H7 (cell line): ENCODE measurements around the gene TSC22D3. TPM values are rescaled to one million over a fixed set of nuclear protein-coding genes. Genes with fewer than 3 reads are reported as not detected.
"Not testable (repeated sequence)": the region's sequence is repeated elsewhere in the genome, so short reads cannot be mapped to it uniquely, and the experiment has no call there.

Experiments used
- DNase-seq: peaks from one replicate; pipeline ENCODE4 v3.0.0; 2012
- H3K27me3 ChIP-seq: 2 replicates; pipeline ENCODE4 v1.6.0; 2011; ENCODE audit warnings: mild to moderate bottlenecking, low read length; ENCODE audit not compliant: control insufficient read depth, insufficient read depth
- H3K36me3 ChIP-seq: replicated peaks from 2 replicates; pipeline ENCODE4 v1.5.1; 2011; ENCODE audit warnings: low read length; ENCODE audit not compliant: control insufficient read depth, insufficient read depth
- H3K4me3 ChIP-seq: 2 replicates; pipeline ENCODE4 v1.5.1; 2011; ENCODE audit warnings: low read depth, mild to moderate bottlenecking, control low read depth, low read length, moderate library complexity; ENCODE audit not compliant: insufficient read depth
- total RNA-seq: library from RNA; depleted of rRNA; stranded (reverse); fragments of >200 nt; shearing (Covaris generic); gene quantifications from 2 replicates; pipeline ENCODE4 v1.2.3, GENCODE V29; 2014; rRNA removed

Gene TSC22D3
- 46.2 and 55.0 TPM in 2 replicates for total RNA-seq

DNA sequence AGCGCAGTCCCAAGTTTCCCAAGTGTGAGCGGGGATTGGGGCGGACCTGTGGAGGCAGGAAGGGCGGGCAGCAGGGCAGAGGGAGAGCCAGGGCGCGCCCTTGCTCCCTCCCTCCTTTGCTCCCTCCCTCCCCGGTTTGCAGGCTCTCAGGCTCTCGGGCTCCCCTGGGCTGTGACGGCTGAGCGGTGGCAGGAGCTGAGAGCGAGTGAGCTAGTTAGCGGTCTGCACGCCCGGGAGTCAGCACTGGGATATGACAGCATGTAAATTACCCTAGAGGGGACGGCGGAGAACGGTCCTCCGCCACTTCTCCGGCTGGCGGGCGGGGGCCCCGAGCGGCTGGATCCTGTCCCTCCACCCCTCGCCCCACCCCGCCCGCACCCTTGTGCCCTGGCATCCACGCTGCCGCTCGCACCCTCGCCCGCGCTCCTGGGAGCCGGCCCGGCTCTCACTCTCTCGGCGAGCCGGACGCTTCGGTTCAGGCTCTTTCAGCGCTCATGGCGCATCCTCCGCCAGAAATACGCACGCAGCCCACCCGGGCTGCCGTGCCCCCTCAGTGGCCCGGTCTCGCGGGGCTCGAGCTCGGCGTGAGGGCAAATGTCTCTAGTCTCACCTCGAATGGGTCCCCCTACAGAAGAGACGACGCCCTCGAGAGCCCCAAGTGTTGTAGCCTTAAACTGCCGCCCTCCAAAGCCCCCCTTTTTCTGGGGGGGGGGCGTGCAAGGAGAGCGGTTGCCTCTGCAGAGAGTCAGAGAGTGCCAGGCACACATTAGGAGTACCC is at the start of gene TSC22D3:
TSS of gene TSC22D3 (minus strand) at position 54 of the 778 bp plus-strand sequence. CDS start 368 bp downstream, outside the sequence.
- no peaks in the 10 kb centered on the region for H3K36me3 ChIP-seq
- peaks cover 36% of the 10 kb centered on the region for H3K27me3 ChIP-seq
- peak within 1 kb of the TSS; percentile 54 for H3K4me3 ChIP-seq
- peak; percentile 86 for DNase-seq

DNA sequence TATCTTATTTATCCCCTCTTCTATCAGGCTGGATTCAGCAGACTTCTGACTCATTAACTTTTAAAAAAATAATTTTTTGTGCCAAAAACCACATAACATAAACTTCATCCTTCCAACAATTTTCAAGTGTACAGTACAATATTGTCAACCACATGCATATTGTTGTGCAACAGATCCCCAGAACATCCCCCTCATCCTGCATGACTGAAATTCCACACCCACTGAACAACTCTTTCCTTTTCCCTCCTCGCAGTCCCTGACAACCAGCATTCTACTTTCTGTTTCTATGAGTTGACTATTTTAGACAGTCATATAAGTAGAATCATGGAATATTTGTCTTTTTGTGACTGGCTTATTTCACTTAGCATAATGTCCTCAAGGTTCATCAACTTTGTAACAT is 47.9 kb upstream of the TSC22D3 start:
- no peak overlapping the region for H3K4me3 ChIP-seq
- peaks cover 34% of the 10 kb centered on the region for H3K27me3 ChIP-seq
- no peaks in the 10 kb centered on the region for H3K36me3 ChIP-seq
- no peak for DNase-seq

DNA sequence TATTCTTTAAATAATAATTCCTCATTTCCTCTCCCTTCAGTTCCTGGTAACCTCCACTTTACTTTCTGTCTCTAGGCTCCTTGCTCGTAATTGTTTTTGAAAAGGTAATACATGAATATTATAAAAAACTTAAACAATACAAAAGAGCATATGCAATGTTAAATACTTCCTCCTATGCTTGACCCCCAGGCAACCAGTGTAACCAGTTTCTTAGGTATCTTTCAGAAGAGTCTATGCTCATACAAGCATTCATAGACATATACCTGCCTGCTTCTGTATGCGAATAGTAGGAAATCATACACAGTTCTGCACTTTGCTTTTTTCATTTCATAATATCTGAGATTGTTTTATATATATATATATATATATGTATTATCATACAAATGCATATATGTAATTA is 47.5 kb upstream of the TSC22D3 start:
- Histone ChIP-seq H3K27me3 (peaks cover 32% of the 10 kb centered on the region), H3K4me3 (no peak overlapping the region), H3K36me3 (no peaks in the 10 kb centered on the region)
- no peak for DNase-seq

DNA sequence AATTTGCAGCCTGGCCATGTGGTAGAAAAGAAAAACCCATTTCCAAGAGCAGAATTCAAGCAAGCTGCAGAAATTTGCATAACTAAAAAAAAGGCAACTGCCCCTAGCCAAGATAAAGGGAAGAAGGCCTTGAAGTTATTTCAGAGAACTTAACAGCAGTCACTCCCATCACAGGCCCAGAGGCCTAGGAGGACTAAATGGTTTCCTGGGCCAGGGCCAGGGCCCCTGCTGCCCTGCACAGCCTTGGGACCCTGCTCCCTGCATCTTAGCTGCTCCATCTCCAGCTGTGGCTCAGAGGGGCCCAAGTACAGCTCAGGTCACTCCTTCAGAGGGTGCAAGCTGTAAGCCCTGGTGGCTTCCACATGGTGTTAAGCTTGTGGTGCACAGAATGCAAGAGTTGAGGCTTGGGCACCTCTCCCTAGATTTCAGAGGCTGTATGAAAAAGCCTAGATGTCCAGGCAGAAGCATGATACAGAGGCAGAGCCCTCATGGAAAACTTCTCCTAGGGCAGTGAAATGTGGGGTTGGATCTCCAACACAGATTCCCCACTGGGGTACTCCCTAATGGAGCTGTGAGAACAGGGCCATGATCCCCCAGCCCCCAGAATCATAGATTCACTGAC is 43.4 kb upstream of the TSC22D3 start:
- no peak overlapping the region for H3K4me3 ChIP-seq
- H3K36me3 ChIP-seq = no peaks in the 10 kb centered on the region
- no peaks in the 10 kb centered on the region for H3K27me3 ChIP-seq
- no peak for DNase-seq

DNA sequence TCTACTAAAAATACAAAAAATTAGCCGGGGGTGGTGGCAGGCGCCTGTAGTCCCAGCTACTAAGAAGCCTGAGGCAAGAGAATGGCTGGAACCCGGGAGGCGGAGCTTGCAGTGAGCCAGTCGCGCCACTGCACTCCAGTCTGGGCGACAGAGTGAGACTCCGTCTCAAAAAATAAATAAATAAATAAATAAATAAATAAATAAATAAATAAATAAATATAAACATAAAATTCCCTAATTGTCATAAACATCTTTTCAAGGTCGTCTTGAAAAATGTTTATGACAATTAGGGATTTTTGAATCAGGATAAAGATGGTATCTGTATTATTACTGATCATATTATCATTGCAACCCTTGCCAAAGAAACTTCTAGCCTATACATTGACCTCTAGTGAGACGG is 34.5 kb upstream of the TSC22D3 start:
- not testable (repeated sequence) for DNase-seq, H3K27me3 ChIP-seq, H3K36me3 ChIP-seq, H3K4me3 ChIP-seq

DNA sequence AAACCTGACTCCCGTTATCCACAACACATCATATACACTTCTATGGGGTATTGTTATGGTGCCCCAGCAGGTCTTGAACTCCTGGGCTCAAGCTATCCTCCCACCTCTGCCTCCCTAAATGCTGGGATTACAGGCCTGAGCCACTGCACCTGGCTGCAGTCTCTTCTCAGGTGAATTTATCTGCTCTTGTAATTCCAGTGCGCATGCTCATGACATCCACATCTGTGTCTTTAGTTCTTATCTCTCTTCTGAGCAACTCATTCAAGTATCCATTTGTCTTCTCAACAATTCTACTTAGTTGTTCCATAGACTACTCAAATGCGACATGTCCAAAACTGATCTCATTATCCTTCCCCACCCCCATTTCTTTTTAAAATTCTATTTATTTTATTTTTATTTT is 29.6 kb upstream of the TSC22D3 start:
- no peaks in the 10 kb centered on the region for H3K36me3 ChIP-seq
- no peak overlapping the region for H3K4me3 ChIP-seq
- DNase-seq = no peak
- no peaks in the 10 kb centered on the region for H3K27me3 ChIP-seq

DNA sequence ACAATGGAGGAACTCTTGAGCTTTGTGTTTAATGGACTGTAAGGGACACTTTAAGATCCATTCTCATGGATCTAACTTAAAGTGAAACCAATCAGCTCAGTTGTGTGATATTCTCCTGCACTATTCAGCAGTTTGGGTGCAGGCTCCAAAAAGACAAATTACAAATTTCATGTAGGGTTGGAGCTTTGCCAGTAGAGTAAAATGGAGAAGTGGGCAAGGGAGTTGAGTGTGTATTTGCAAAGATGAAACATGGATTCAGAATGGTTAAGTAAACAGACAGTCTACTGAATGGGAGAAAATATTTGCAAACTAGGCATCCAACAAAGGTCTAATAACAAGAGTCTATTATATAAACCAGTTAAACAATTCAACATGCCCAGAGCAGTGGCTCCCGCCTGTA is 28.8 kb upstream of the TSC22D3 start:
- no peaks in the 10 kb centered on the region for H3K36me3 ChIP-seq
- DNase-seq = no peak
- no peak overlapping the region for H3K4me3 ChIP-seq
- H3K27me3 ChIP-seq = no peaks in the 10 kb centered on the region

DNA sequence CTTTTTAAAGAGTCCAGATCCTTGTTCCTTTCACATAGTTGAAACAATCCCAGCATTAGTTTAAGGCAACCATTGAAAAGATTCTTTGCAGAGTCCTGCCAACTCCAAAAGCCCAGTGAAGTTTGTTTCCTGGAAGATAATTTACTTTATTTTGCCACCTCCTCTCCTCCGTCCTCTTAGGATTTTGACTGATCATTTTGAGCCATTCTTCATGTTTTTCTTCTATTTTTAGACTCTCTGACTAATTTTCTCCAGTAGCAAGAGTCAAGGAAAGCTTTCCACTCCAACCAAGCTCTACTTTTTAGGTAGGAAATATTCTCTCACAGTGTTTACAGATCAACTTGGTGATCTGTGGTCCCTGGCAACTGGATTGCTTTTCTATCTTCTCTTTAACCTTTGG is 12.2 kb upstream of the TSC22D3 start:
- H3K4me3 ChIP-seq = no peak overlapping the region
- H3K27me3 ChIP-seq = no peaks in the 10 kb centered on the region
- no peaks in the 10 kb centered on the region for H3K36me3 ChIP-seq
- DNase-seq = no peak

DNA sequence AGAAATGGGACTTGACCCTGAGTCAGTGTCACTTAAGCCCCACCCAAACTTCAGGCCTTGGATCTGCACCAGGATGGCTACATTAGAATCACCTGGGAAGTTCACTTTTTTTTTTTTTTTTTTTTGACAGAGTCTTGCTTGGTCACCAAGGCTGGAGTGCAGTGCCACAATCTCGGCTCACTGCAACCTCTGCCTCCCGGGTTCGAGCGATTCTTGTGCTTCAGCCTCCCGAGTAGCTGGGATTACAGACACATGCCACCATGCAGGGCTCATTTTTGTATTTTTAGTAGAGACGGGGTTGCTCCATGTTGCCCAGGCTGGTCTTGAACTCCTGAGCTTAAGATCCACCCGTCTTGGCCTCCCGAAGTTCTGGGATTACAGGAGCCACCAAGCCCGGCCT is 4.9 kb upstream of the TSC22D3 start:
- Histone ChIP-seq H3K27me3 (peaks cover 15% of the 10 kb centered on the region), H3K4me3 (no peak overlapping the region), H3K36me3 (no peaks in the 10 kb centered on the region)
- DNase-seq = no peak

DNA sequence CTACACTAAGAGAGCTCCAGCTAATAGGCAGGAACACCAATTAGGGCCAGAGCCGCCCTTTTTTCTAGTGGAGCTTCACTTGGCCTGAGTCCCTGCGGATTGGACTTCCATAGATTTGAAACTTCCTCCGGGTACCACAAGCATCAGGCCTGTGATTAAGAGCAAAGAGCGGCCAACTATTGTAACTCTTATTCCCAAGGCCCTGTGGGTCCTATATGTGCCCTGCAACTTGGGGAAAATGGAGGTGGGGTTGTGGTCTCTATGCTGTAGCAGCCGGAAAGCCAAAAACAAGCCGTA is 1.9 kb upstream of the TSC22D3 start, which contains the start of gene NCBP2L:
TSS of gene NCBP2L (plus strand) at position 198 of the 297 bp plus-strand sequence. CDS start 16,488 bp downstream, outside the sequence.
- no peaks in the 10 kb centered on the region for H3K36me3 ChIP-seq
- DNase-seq = no peak
- H3K4me3 ChIP-seq = peak within 1 kb of the TSS; percentile 54; the same call in 1 of the 2 replicates
- H3K27me3 ChIP-seq = peaks cover 36% of the 10 kb centered on the region

DNA sequence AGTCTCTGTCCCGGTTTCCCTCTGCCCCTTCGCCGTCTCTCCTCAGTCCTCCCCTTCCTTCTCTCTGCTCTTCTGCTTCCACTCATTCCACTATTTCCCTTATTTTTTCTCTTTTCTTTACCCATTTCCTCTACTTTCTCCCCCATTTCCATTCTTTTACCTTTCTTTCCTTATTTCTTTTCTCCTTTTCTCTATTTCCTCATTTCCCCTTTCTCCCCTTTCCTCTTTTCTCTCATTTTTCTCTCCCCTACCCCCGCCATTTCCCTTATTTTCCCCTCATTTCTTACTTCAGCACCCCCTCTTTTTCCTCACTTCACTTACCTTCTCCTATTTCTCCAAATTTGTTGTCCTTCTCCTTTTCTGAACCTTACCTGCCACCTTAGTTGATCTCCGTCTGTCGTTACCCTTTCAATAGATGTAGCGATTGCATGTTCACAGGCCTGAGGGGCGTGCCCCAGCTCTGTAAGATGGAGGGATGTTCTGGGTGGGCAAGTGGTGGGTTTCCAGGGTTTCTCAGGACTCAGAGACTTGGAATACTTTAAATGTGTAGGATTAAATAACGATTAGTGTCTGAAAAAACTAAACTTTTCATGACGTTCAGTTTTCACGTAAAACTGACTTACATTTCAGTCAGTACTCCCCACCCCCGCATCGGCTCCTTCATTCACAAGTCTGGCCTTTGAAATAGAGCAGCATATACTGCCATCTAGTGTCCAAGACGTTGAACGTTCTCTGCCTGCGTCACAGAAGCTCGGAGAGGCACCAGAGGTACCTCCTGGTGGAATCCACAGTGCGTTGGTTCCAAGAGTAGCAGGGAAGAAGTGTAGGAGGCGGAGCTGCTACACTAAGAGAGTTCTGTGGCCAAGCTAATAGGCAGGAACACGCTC is 1.3 kb upstream of the TSC22D3 start:
- Histone ChIP-seq H3K36me3 (no peaks in the 10 kb centered on the region), H3K27me3 (peaks cover 36% of the 10 kb centered on the region), H3K4me3 (peak overlapping the region; percentile 54)
- peak; percentile 79 for DNase-seq

DNA sequence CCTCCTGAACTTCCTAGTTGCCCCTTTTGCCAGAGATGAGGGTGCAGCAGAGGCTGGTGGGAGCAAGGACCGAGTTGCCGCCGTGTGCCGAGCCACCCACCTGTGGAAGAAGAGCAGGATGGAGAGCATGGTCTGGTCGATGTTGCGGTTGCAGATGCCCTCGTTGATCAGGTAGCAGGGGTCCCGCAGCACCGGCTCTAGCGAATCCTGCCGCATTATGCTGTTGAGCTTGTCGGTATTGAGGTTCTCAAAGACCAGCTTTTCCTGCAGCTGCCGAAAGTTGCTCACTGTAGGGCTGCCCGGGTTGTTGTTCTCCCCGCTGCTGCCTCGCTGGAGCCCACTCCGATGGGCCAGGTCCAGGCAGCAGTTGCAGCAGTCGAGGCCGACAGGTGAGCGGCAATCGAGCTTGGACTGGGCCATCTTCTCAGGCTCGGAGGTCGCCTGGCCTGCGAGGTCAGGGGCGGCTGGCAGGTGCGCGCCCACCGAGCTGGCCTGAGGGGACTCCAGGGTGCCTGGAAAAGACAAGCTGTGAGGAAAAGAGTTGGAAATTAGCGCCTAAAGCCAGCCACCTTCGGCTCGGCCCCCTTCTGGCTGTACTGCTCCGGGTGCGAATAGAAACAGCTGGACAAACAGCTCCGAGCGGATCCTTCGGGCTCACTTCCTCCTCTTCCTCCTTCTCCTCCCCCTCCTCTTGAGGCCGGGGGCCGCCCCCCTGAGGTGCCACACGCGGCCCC is 420 bp downstream of the TSC22D3 start:
- DNase-seq = peak; percentile 43
- H3K36me3 ChIP-seq = no peaks in the 10 kb centered on the region
- peak overlapping the region; percentile 54 for H3K4me3 ChIP-seq
- H3K27me3 ChIP-seq = peaks cover 36% of the 10 kb centered on the region

DNA sequence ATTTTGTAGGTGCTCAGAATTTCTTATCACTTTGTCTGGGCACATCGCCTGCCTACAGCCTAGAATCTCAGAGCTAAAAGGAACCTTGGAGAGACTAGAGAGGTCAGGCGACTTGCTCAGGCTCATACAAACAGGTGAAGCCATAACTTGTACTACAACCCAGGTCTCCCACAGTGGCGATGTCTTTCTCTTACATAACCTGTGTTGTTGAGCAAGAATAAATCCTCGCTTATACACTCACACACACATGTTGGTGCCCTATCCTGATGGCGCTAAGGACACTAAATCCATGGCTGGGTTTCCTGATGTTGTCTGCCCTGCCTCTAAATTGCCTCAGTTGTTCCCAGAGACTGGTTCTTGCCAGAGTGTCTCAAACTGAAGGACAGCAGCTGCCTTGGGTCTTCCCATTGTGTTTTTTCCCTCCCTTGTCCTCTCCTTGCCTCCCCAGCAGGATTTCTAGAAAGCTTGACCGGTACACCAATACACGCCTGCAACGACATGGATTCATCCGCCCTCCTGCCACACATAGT is 1.6 kb downstream of the TSC22D3 start:
- no peak overlapping the region for H3K4me3 ChIP-seq
- peaks cover 36% of the 10 kb centered on the region for H3K27me3 ChIP-seq
- no peak for DNase-seq
- no peaks in the 10 kb centered on the region for H3K36me3 ChIP-seq

DNA sequence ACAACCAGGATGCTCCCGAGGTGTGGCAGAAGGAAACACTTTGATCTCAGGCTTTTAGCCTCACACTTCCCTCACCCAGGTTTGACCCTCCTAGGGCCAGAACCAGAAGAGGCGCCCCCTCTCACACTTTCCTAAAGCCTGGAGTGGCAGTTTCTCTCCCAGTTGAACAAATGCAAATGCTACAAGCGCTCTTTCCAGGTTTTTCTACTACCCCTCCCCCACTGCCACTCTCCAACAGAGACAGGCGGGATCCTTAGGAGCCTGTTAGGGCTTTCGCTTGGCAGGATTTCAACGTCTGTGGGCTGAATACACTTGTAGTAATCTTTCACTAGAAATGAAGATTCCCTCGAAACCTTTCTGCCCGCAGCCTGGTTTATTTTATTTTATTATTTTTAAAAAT is 2.4 kb downstream of the TSC22D3 start:
- DNase-seq = peak; percentile 57
- Histone ChIP-seq H3K27me3 (peaks cover 36% of the 10 kb centered on the region), H3K4me3 (no peak overlapping the region), H3K36me3 (no peaks in the 10 kb centered on the region)
